A549 (cell line): ENCODE measurements around the gene C2CD3. TPM values are rescaled to one million over a fixed set of nuclear protein-coding genes. Genes with fewer than 3 reads are reported as not detected.

ENCODE experiments used
- ATAC-seq, 2 experiments: fragments of 200-7000 bp in 1 of 2; fragments of >200 bp in 1 of 2; cut with Nextera tagmentation in 1 of 2; cut with Tn5 transposase in 1 of 2; 3 replicates each; pipeline versions ENCODE4 v1.8.0 to v1.9.1; 2018 to 2020; ENCODE audit warnings: mild to moderate bottlenecking in 1 of 2, moderate library complexity in 1 of 2
- CTCF ChIA-PET: fragments of 300-600 bp; sonication (Branson Sonifier 250); formaldehyde crosslinking; extraction: SDS; loops from one replicate; lab custom pipeline; 2021; ENCODE audit warnings: antibody characterized with exemption, inconsistent platforms; lab: Yijun Ruan, JAX
- POLR2A ChIA-PET: fragments of 350-600 bp; formaldehyde crosslinking; extraction: SDS; loops from one replicate; lab custom pipeline; 2021; ENCODE audit warnings: antibody characterized with exemption, inconsistent platforms; lab: Yijun Ruan, JAX
- DNase-seq, 2 experiments: peaks; one replicate each; pipeline versions ENCODE4 v3.0.0 to v3.0.0-alpha.2; 2011 to 2016; ENCODE audit warnings: low read depth in 1 of 2, low spot score in 1 of 2
- FAIRE-seq: peaks from 2 replicates; lab custom pipeline; 2011; peaks lifted over from hg19 to GRCh38; lab: Jason Lieb, UNC
- H3K27ac ChIP-seq, 2 experiments: fragments of >200 bp; sonication (Bioruptor Twin); formaldehyde crosslinking; 3 replicates each; pipeline ENCODE4 v1.5.1; 2016 to 2017
- H3K4me1 ChIP-seq: fragments of >200 bp; sonication (Bioruptor Twin); formaldehyde crosslinking; 3 replicates; pipeline ENCODE4 v1.6.1; 2016
- H3K4me2 ChIP-seq: fragments of >200 bp; sonication (Bioruptor Twin); formaldehyde crosslinking; 3 replicates; pipeline ENCODE4 v1.6.1; 2016
- H3K4me3 ChIP-seq: fragments of >200 bp; sonication (Bioruptor Twin); formaldehyde crosslinking; 3 replicates; pipeline ENCODE4 v1.5.1; 2016
- H3K9me3 ChIP-seq: fragments of >200 bp; sonication (Bioruptor Twin); formaldehyde crosslinking; 3 replicates; pipeline ENCODE4 v1.6.1; 2016
- CHD2 ChIP-seq: fragments of 150-350 bp; IDR thresholded peaks from 2 replicates; pipeline ENCODE4 v1.6.1; 2014; ENCODE audit warnings: low read length; ENCODE audit not compliant: partially characterized antibody
- CTCF ChIP-seq: fragments of >200 bp; sonication (Bioruptor Twin); formaldehyde crosslinking; IDR thresholded peaks from 3 replicates; pipeline ENCODE4 v1.5.1; 2016
- E2F6 ChIP-seq: IDR thresholded peaks from 2 replicates; pipeline ENCODE4 v1.6.1; 2012; ENCODE audit warnings: low read depth, borderline replicate concordance
- EHF ChIP-seq: fragments of 250-450 bp; sonication (Bioruptor Pico); IDR thresholded peaks from 2 replicates; pipeline ENCODE4 v1.5.0; 2020; ENCODE audit warnings: mild to moderate bottlenecking
- ELK1 ChIP-seq: fragments of 150-350 bp; IDR thresholded peaks from 2 replicates; pipeline ENCODE4 v1.6.1; 2014; ENCODE audit warnings: low read depth, mild to moderate bottlenecking, low read length
- FOXS1 ChIP-seq: fragments of 250-450 bp; sonication (Bioruptor Pico); IDR thresholded peaks from 2 replicates; pipeline ENCODE4 v1.5.0; 2020; ENCODE audit warnings: mild to moderate bottlenecking, moderate library complexity
- GATA3 ChIP-seq: IDR thresholded peaks from 2 replicates; pipeline ENCODE4 v1.6.1; 2012; ENCODE audit warnings: borderline replicate concordance
- HOXB13 ChIP-seq: fragments of 250-450 bp; sonication (Bioruptor Pico); IDR thresholded peaks from 2 replicates; pipeline ENCODE4 v1.5.0; 2020; ENCODE audit warnings: low read depth, mild to moderate bottlenecking, moderate library complexity
- HOXB5 ChIP-seq: fragments of 250-450 bp; sonication (Bioruptor Pico); IDR thresholded peaks from 2 replicates; pipeline ENCODE4 v1.5.0; 2020; ENCODE audit warnings: mild to moderate bottlenecking, moderate library complexity
- JUN ChIP-seq, 2 experiments: fragments of >200 bp; sonication (Bioruptor Twin); formaldehyde crosslinking; IDR thresholded peaks; 2 replicates in 1 of 2; 3 replicates in 1 of 2; pipeline ENCODE4 v1.6.1; 2016 to 2017
- KDM1A ChIP-seq: fragments of 200-600 bp; sonication (generic); IDR thresholded peaks from 2 replicates; pipeline ENCODE4 v1.6.1; 2016; ENCODE audit warnings: low read depth, mild to moderate bottlenecking
- KDM5A ChIP-seq: fragments of 200-600 bp; sonication (generic); IDR thresholded peaks from 2 replicates; pipeline ENCODE4 v1.6.1; 2016; ENCODE audit warnings: antibody characterized with exemption, mild to moderate bottlenecking
- MAFK ChIP-seq: fragments of 450-650 bp; IDR thresholded peaks from 2 replicates; pipeline ENCODE4 v1.6.1; 2014; ENCODE audit not compliant: partially characterized antibody
- MAX ChIP-seq: IDR thresholded peaks from 2 replicates; pipeline ENCODE4 v1.6.1; 2012
- MAZ ChIP-seq: fragments of 150-350 bp; IDR thresholded peaks from 2 replicates; pipeline ENCODE4 v1.6.1; 2014; ENCODE audit warnings: antibody characterized with exemption, low read depth, low read length, borderline replicate concordance
- MYC ChIP-seq: IDR thresholded peaks from 2 replicates; pipeline ENCODE4 v1.6.1; 2012; ENCODE audit warnings: mild to moderate bottlenecking, inconsistent platforms, low read length, improper control_type of control experiment, borderline replicate concordance
- NPAS2 ChIP-seq: fragments of 250-450 bp; sonication (Bioruptor Pico); IDR thresholded peaks from 2 replicates; pipeline ENCODE4 v1.8.0; 2022; ENCODE audit warnings: mild to moderate bottlenecking, moderate library complexity, borderline replicate concordance
- POLR2A ChIP-seq: IDR thresholded peaks from 2 replicates; pipeline ENCODE4 v1.6.1; 2012; ENCODE audit warnings: mild to moderate bottlenecking, low read length
- RAD21 ChIP-seq, 2 experiments: fragments of >200 bp in 1 of 2; sonication (Bioruptor Twin) in 1 of 2; formaldehyde crosslinking in 1 of 2; IDR thresholded peaks in 1 of 2; conservative IDR thresholded peaks in 1 of 2; 2 replicates in 1 of 2; 3 replicates in 1 of 2; pipeline ENCODE4 v1.6.1; 2012 to 2018; ENCODE audit warnings: inconsistent platforms in 1 of 2
- USF2 ChIP-seq: fragments of 450-650 bp; IDR thresholded peaks from 2 replicates; pipeline ENCODE4 v1.6.1; 2014; ENCODE audit warnings: antibody characterized with exemption
- ZSCAN20 ChIP-seq: fragments of 250-450 bp; sonication (Bioruptor Pico); IDR thresholded peaks from 2 replicates; pipeline ENCODE4 v1.8.0; 2022; ENCODE audit warnings: mild to moderate bottlenecking, moderate library complexity
- WGBS: methylation state at CpG from one replicate; pipeline ENCODE4 v1.1.6; 2017; ENCODE audit errors: missing lambda C conversion rate; 5-methylcytosine and 5-hydroxymethylcytosine counted together
- polyA plus RNA-seq, 4 experiments: library from polyadenylated mRNA; depleted of rRNA in 3 of 4; stranded (reverse); fragments of >200 nt; fragmentation: RNase III in 1 of 4; extraction: RNeasy Plus Mini Kit Qiagen cat#74134 plus additional on column Dnase treatment in 1 of 4; gene quantifications; 2 replicates in 3 of 4; 3 replicates in 1 of 4; pipeline ENCODE4 v1.2.3, GENCODE V29; 2011 to 2017
- TF ChIP-seq, protein P1 (sequence below): IDR thresholded peaks from 2 replicates; pipeline ENCODE4 v1.6.1; 2012
- TF ChIP-seq, protein P2 (sequence below): fragments of >200 bp; sonication (Bioruptor Twin); formaldehyde crosslinking; IDR thresholded peaks from 2 replicates; pipeline ENCODE4 v1.6.1; 2016
- TF ChIP-seq, protein P3 (sequence below): fragments of 250-450 bp; sonication (Bioruptor Pico); IDR thresholded peaks from 2 replicates; pipeline ENCODE4 v1.5.0; 2021; ENCODE audit warnings: mild to moderate bottlenecking, moderate library complexity, borderline replicate concordance
- TF ChIP-seq, protein P4 (sequence below): fragments of >200 bp; sonication (Bioruptor Twin); formaldehyde crosslinking; IDR thresholded peaks from 3 replicates; pipeline ENCODE4 v1.6.1; 2016

The C2CD3 gene
- polyA plus RNA-seq, 2 of the 4 experiments (the other 2 are of a cell fraction), result 15.2 to 19.8 TPM

GRCh38 chr11:73982990-73983740, 187.6 kb downstream of the C2CD3 start (continued):
- TF ChIP-seq E2F6 (peak; percentile 96), KDM1A (0 out of 2 replicates have a peak, but pooled peaks have one; percentile 47), NPAS2 (CRISPR knock-in tag) (peak; percentile 75; the same call in 1 of the 2 replicates), USF2 (peak; percentile 85), HOXB13 (CRISPR knock-in tag) (peak; percentile 94), GATA3 (no peak), EHF (CRISPR knock-in tag) (peak; percentile 84), FOXS1 (CRISPR knock-in tag) (peak; percentile 24), ELK1 (no peak), CHD2 (peak; percentile 24)

DNA sequence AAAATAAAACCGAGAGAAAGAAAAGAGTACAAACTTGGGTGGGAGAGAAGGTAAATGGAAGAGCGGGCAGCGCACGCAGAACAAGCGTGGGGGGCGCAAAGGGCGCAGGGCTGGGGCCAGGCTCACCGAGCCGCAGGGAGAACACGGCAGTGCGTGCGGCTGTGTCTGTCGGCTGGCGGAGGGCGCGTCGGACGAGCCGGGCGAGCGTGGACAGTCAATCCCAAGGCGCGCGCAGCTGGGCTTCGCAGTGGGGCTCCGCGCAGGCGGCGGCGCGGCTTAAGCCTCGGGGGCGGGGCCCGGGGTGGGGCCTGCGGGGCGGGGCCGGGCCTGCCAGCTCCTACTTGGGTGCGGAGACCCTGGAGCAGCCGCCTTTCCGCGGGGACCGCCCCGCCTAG, 188.2 kb downstream of the C2CD3 start, which contains the start of gene UCP2:
TSS of gene UCP2 (minus strand) at position 249 of the 395 bp plus-strand sequence. CDS start 4,465 bp downstream, outside the sequence.
- DNase-seq (peak in 1 of 2 experiments; percentile 81), FAIRE-seq (no peak), ATAC-seq (peak; percentile 87 to 92)
- peak within 1 kb of the TSS; percentile 62 for H3K4me3 ChIP-seq
- no peaks in the 10 kb centered on the region for H3K9me3 ChIP-seq
- ChIA-PET POLR2A (interaction anchor here (0.6 to 1.9 kb wide), 17 partner anchors 10 to 510 kb away, joined by 3 to 10 read pairs (median 4); partner anchors contain the start of genes C2CD3, LIPT2, PGM2L1 and PPME1), CTCF (interaction anchor here (1.0 to 1.5 kb wide), 5 partner anchors 16 to 188 kb away, joined by 3 to 7 read pairs (median 5); partner anchors contain the start of genes C2CD3 and PPME1)
- peak within 1 kb of the TSS; percentile 93 for H3K4me2 ChIP-seq
- peaks cover 31% of the 10 kb centered on the region for H3K4me1 ChIP-seq
- TF ChIP-seq MYC (0 out of 2 replicates have a peak, but pooled peaks have one; percentile 10), MAX (no peak; the same call in 1 of the 2 replicates), NPAS2 (CRISPR knock-in tag) (no peak), CTCF (no peak), RAD21 (conservative IDR thresholded peaks at IDR 0.05 in 1 of 2, IDR thresholded peaks at IDR 0.05 in 1 of 2) (no peak), KDM5A (no peak), MAZ (no peak), HOXB5 (CRISPR knock-in tag) (no peak; the same call in 1 of the 2 replicates), MAFK (no peak), POLR2A (peak; percentile 95), JUN (IDR thresholded peaks at IDR 0.05) (peak in 1 of 2 experiments; percentile 60; a peak in 1 of 5 replicates), ZSCAN20 (CRISPR knock-in tag) (no peak)
- TF ChIP-seq, protein P1, sequence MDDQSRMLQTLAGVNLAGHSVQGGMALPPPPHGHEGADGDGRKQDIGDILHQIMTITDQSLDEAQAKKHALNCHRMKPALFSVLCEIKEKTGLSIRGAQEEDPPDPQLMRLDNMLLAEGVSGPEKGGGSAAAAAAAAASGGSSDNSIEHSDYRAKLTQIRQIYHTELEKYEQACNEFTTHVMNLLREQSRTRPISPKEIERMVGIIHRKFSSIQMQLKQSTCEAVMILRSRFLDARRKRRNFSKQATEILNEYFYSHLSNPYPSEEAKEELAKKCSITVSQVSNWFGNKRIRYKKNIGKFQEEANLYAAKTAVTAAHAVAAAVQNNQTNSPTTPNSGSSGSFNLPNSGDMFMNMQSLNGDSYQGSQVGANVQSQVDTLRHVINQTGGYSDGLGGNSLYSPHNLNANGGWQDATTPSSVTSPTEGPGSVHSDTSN, result no peak; the same call in 1 of the 2 replicates
- TF ChIP-seq, protein P2, sequence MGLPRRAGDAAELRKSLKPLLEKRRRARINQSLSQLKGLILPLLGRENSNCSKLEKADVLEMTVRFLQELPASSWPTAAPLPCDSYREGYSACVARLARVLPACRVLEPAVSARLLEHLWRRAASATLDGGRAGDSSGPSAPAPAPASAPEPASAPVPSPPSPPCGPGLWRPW, result no peak
- TF ChIP-seq, protein P3, sequence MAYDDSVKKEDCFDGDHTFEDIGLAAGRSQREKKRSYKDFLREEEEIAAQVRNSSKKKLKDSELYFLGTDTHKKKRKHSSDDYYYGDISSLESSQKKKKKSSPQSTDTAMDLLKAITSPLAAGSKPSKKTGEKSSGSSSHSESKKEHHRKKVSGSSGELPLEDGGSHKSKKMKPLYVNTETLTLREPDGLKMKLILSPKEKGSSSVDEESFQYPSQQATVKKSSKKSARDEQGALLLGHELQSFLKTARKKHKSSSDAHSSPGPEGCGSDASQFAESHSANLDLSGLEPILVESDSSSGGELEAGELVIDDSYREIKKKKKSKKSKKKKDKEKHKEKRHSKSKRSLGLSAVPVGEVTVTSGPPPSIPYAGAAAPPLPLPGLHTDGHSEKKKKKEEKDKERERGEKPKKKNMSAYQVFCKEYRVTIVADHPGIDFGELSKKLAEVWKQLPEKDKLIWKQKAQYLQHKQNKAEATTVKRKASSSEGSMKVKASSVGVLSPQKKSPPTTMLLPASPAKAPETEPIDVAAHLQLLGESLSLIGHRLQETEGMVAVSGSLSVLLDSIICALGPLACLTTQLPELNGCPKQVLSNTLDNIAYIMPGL (CRISPR knock-in tag), result no peak
- TF ChIP-seq, protein P4, sequence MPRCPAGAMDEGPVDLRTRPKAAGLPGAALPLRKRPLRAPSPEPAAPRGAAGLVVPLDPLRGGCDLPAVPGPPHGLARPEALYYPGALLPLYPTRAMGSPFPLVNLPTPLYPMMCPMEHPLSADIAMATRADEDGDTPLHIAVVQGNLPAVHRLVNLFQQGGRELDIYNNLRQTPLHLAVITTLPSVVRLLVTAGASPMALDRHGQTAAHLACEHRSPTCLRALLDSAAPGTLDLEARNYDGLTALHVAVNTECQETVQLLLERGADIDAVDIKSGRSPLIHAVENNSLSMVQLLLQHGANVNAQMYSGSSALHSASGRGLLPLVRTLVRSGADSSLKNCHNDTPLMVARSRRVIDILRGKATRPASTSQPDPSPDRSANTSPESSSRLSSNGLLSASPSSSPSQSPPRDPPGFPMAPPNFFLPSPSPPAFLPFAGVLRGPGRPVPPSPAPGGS, result peak; percentile 94; the same call in 2 of the 3 replicates
- under 1% methylated on average over 36 of the region's 43 CpGs for WGBS
- H3K27ac ChIP-seq, result peak within 1 kb of the TSS; percentile 88 to 92
